Trophoblast cell (in vitro differentiated cells and primary cell): ENCODE measurements around the gene VANGL1.

Source experiments
- DNase-seq, 2 donors: peaks; one replicate each; pipeline ENCODE4 v3.0.0-alpha.2; 2016
- H2AFZ ChIP-seq: 2 replicates; pipeline ENCODE4 v1.6.1; 2013; ENCODE audit warnings: low read length, moderate library complexity, mild to moderate bottlenecking; ENCODE audit not compliant: insufficient read depth, poor library complexity
- H2AK5ac ChIP-seq: 2 replicates; pipeline ENCODE4 v1.6.1; 2013; ENCODE audit warnings: mild to moderate bottlenecking, low read length
- H2BK120ac ChIP-seq: 2 replicates; pipeline ENCODE4 v1.6.1; 2013; ENCODE audit warnings: low read length, mild to moderate bottlenecking, moderate library complexity; ENCODE audit not compliant: insufficient read depth, poor library complexity
- H2BK12ac ChIP-seq: 2 replicates; pipeline ENCODE4 v1.6.1; 2013; ENCODE audit warnings: mild to moderate bottlenecking, low read length, moderate library complexity
- H2BK5ac ChIP-seq: 2 replicates; pipeline ENCODE4 v1.6.1; 2013; ENCODE audit warnings: low read length, low read depth, moderate library complexity, mild to moderate bottlenecking; ENCODE audit not compliant: poor library complexity
- H3K14ac ChIP-seq: 2 replicates; pipeline ENCODE4 v1.6.1; 2013; ENCODE audit warnings: mild to moderate bottlenecking, low read length
- H3K18ac ChIP-seq: 2 replicates; pipeline ENCODE4 v1.6.1; 2013; ENCODE audit warnings: mild to moderate bottlenecking, low read length
- H3K23ac ChIP-seq: 2 replicates; pipeline ENCODE4 v1.6.1; 2013; ENCODE audit warnings: low read length
- H3K27ac ChIP-seq: 2 replicates; pipeline ENCODE4 v1.5.1; 2013; ENCODE audit warnings: low read depth, mild to moderate bottlenecking, inconsistent platforms, low read length, moderate library complexity
- H3K27me3 ChIP-seq: 2 replicates; pipeline ENCODE4 v1.6.1; 2013; ENCODE audit warnings: inconsistent platforms, mild to moderate bottlenecking, low read length, moderate library complexity; ENCODE audit not compliant: insufficient read depth
- H3K36me3 ChIP-seq, 2 experiments: 1 replicate in 1 of 2; 2 replicates in 1 of 2; pipeline ENCODE4 v1.6.1; 2013; ENCODE audit warnings: low read length in 2 of 2, mild to moderate bottlenecking in 2 of 2, moderate library complexity in 1 of 2; ENCODE audit not compliant: insufficient read depth in 2 of 2, control insufficient read depth in 1 of 2
- H3K4ac ChIP-seq: 2 replicates; pipeline ENCODE4 v1.6.1; 2013; ENCODE audit warnings: low read depth, mild to moderate bottlenecking, low read length, moderate library complexity
- H3K4me1 ChIP-seq, 2 experiments: 1 replicate in 1 of 2; 2 replicates in 1 of 2; pipeline ENCODE4 v1.6.1; 2013; ENCODE audit warnings: low read length in 2 of 2, mild to moderate bottlenecking in 2 of 2, moderate library complexity in 1 of 2; ENCODE audit not compliant: insufficient read depth in 2 of 2, control insufficient read depth in 1 of 2
- H3K4me2 ChIP-seq: 2 replicates; pipeline ENCODE4 v1.6.1; 2013; ENCODE audit warnings: inconsistent platforms, mild to moderate bottlenecking, low read length, moderate library complexity
- H3K4me3 ChIP-seq: 2 replicates; pipeline ENCODE4 v1.5.1; 2013; ENCODE audit warnings: mild to moderate bottlenecking, low read depth, low read length, inconsistent platforms
- H3K79me1 ChIP-seq: one replicate; pipeline ENCODE4 v1.6.1; 2013; ENCODE audit warnings: low read length
- H3K79me2 ChIP-seq: 2 replicates; pipeline ENCODE4 v1.6.1; 2013; ENCODE audit warnings: low read length, mild to moderate bottlenecking; ENCODE audit not compliant: control insufficient read depth, insufficient read depth, poor library complexity
- H3K9ac ChIP-seq: 2 replicates; pipeline ENCODE4 v1.6.1; 2013; ENCODE audit warnings: mild to moderate bottlenecking, low read length
- H3K9me3 ChIP-seq: 2 replicates; pipeline ENCODE4 v1.6.1; 2013; ENCODE audit warnings: low read depth, mild to moderate bottlenecking, control low read depth, inconsistent platforms, low read length; ENCODE audit not compliant: insufficient read depth
- H4K12ac ChIP-seq: 2 replicates; pipeline ENCODE4 v1.6.1; 2013; ENCODE audit warnings: low read depth, mild to moderate bottlenecking, low read length, moderate library complexity
- H4K8ac ChIP-seq: 2 replicates; pipeline ENCODE4 v1.6.1; 2013; ENCODE audit warnings: low read depth, mild to moderate bottlenecking, low read length, moderate library complexity
- H4K91ac ChIP-seq: one replicate; pipeline ENCODE4 v1.6.1; 2013; ENCODE audit warnings: low read depth, mild to moderate bottlenecking, low read length, moderate library complexity
- whole genome bisulfite sequencing: extraction: QIAGEN DNeasy Blood & Tissue Kit; methylation state at CpG from one replicate; pipeline ENCODE4 v1.1.7; 2013; ENCODE audit warnings: missing lambda C conversion rate; ENCODE audit not compliant: insufficient read length, insufficient coverage; ENCODE audit errors: extremely low coverage; 5-methylcytosine and 5-hydroxymethylcytosine counted together

The VANGL1 gene

GRCh38 chr1:115595279-115596079 is 46.3 kb upstream of the VANGL1 start:
- no peak overlapping the region for H2BK120ac ChIP-seq
- no peak overlapping the region for H4K12ac ChIP-seq
- no peak overlapping the region for H3K4ac ChIP-seq
- H3K27ac ChIP-seq, result no peak overlapping the region
- peak; percentile 88 to 94 for DNase-seq
- WGBS, result no CpG with 5 or more reads among the region's 12 CpGs
- no peak overlapping the region for H4K8ac ChIP-seq
- no peak overlapping the region for H2BK5ac ChIP-seq
- no peak overlapping the region for H3K9ac ChIP-seq
- no peak overlapping the region for H3K18ac ChIP-seq
- H4K91ac ChIP-seq, result peak overlapping the region; percentile 6
- H3K36me3 ChIP-seq, result no peaks in the 10 kb centered on the region
- no peak overlapping the region for H2BK12ac ChIP-seq
- H3K14ac ChIP-seq, result no peak overlapping the region
- peak overlapping the region; percentile 21 for H2AK5ac ChIP-seq
- H3K4me3 ChIP-seq, result no peak overlapping the region
- H3K27me3 ChIP-seq, result no peaks in the 10 kb centered on the region
- peak overlapping the region; percentile 11 for H2AFZ ChIP-seq
- H3K79me2 ChIP-seq, result no peaks in the 10 kb centered on the region
- H3K23ac ChIP-seq, result no peak overlapping the region
- no peaks in the 10 kb centered on the region for H3K9me3 ChIP-seq
- H3K4me2 ChIP-seq, result no peak overlapping the region
- H3K79me1 ChIP-seq, result no peaks in the 10 kb centered on the region
- H3K4me1 ChIP-seq, result no peaks in the 10 kb centered on the region

DNA sequence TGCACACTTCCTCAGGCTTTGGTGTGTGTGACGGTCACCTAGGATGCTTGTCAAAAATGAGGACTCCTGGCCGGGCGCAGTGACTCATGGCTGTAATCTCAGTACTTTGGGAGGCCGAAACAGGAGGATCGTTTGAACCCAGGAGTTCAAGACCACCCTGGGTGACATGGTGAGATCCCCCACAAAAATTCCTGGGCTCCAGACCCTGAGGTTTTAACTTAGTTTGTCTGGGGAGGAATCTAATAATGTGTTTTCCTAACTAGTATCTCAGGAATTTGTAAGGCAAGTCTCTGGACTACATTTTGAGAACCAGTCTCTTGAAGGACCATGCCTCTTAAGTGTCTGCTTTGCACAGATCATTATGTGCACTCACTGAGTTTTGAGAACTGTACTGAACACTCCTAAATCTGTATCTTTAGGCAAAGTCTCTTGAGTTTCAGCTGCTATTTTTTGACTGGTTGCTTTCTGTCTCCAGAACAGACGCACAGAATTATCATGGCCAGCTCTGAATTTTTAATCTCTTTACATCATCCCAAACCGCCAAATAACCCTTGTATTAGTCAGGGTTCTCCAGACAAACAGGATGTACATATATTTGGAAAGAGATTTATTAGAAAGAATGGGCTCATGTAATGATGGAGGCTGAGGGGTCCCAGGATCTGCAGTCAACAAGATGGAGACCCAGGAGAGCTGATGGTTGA is 45.5 kb upstream of the VANGL1 start:
- no peak overlapping the region for H3K4me2 ChIP-seq
- no peaks in the 10 kb centered on the region for H3K4me1 ChIP-seq
- no peak overlapping the region for H2BK12ac ChIP-seq
- no peak overlapping the region for H4K91ac ChIP-seq
- H3K79me2 ChIP-seq, result no peaks in the 10 kb centered on the region
- H3K23ac ChIP-seq, result no peak overlapping the region
- no peaks in the 10 kb centered on the region for H3K36me3 ChIP-seq
- no peak overlapping the region for H4K12ac ChIP-seq
- no peak overlapping the region for H3K4me3 ChIP-seq
- no CpG with 5 or more reads among the region's 7 CpGs for WGBS
- no peak for DNase-seq
- H3K9ac ChIP-seq, result no peak overlapping the region
- no peak overlapping the region for H2BK120ac ChIP-seq
- no peaks in the 10 kb centered on the region for H3K9me3 ChIP-seq
- no peak overlapping the region for H3K18ac ChIP-seq
- no peaks in the 10 kb centered on the region for H3K27me3 ChIP-seq
- H3K79me1 ChIP-seq, result no peaks in the 10 kb centered on the region
- no peak overlapping the region for H3K14ac ChIP-seq
- no peak overlapping the region for H3K4ac ChIP-seq
- no peak overlapping the region for H2AK5ac ChIP-seq
- no peak overlapping the region for H2BK5ac ChIP-seq
- no peak overlapping the region for H3K27ac ChIP-seq
- no peak overlapping the region for H4K8ac ChIP-seq
- no peak overlapping the region for H2AFZ ChIP-seq

DNA sequence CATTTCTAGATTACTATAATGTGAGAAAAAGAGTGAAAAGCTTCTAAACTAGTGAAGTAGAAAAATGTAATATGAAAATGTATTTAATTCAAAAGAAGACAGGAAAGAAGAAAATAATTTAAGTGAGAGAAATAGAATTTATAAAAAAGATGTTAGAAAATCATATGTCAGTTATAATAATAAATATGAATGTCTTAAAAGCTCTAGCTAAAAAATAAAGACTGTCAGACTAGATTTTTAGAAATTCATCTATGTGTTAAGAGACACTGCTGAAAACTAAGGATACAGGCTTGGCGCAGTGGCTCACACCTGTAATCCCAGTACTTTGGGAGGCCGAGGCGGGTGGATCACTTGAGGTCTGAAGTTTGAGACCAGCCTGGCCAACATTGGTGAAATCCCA is 37.3 kb upstream of the VANGL1 start:
- H3K23ac ChIP-seq, result no peak overlapping the region
- no peak overlapping the region for H3K18ac ChIP-seq
- H3K4me1 ChIP-seq, result peaks cover 5 to 6% of the 10 kb centered on the region in 2 experiments
- H3K79me1 ChIP-seq, result peaks cover 3% of the 10 kb centered on the region
- H3K9me3 ChIP-seq, result no peaks in the 10 kb centered on the region
- H3K79me2 ChIP-seq, result no peaks in the 10 kb centered on the region
- no peak overlapping the region for H2BK120ac ChIP-seq
- no peak overlapping the region for H2AFZ ChIP-seq
- no peak for DNase-seq
- H3K4me2 ChIP-seq, result no peak overlapping the region
- H3K36me3 ChIP-seq, result no peaks in the 10 kb centered on the region
- WGBS, result no CpG with 5 or more reads among the region's 3 CpGs
- no peak overlapping the region for H2BK12ac ChIP-seq
- no peak overlapping the region for H4K91ac ChIP-seq
- no peak overlapping the region for H3K4ac ChIP-seq
- no peak overlapping the region for H4K12ac ChIP-seq
- H2BK5ac ChIP-seq, result no peak overlapping the region
- H4K8ac ChIP-seq, result no peak overlapping the region
- H2AK5ac ChIP-seq, result no peak overlapping the region
- H3K14ac ChIP-seq, result no peak overlapping the region
- no peak overlapping the region for H3K4me3 ChIP-seq
- no peaks in the 10 kb centered on the region for H3K27me3 ChIP-seq
- no peak overlapping the region for H3K27ac ChIP-seq
- no peak overlapping the region for H3K9ac ChIP-seq

GRCh38 chr1:115606305-115606704 is 35.5 kb upstream of the VANGL1 start:
- peaks cover 3% of the 10 kb centered on the region for H3K79me1 ChIP-seq
- H3K36me3 ChIP-seq, result no peaks in the 10 kb centered on the region
- H4K12ac ChIP-seq, result no peak overlapping the region
- no peaks in the 10 kb centered on the region for H3K9me3 ChIP-seq
- no peak overlapping the region for H2BK5ac ChIP-seq
- DNase-seq, result no peak
- peaks cover 5 to 6% of the 10 kb centered on the region in 2 experiments for H3K4me1 ChIP-seq
- no peak overlapping the region for H3K18ac ChIP-seq
- H2AK5ac ChIP-seq, result no peak overlapping the region
- WGBS, result no CpG with 5 or more reads among the region's 5 CpGs
- no peak overlapping the region for H3K23ac ChIP-seq
- no peak overlapping the region for H2BK12ac ChIP-seq
- H3K27me3 ChIP-seq, result no peaks in the 10 kb centered on the region
- H3K14ac ChIP-seq, result no peak overlapping the region
- no peak overlapping the region for H4K8ac ChIP-seq
- H3K27ac ChIP-seq, result no peak overlapping the region
- H3K4me3 ChIP-seq, result no peak overlapping the region
- H3K79me2 ChIP-seq, result no peaks in the 10 kb centered on the region
- H3K4me2 ChIP-seq, result no peak overlapping the region
- no peak overlapping the region for H4K91ac ChIP-seq
- H2BK120ac ChIP-seq, result no peak overlapping the region
- no peak overlapping the region for H2AFZ ChIP-seq
- H3K4ac ChIP-seq, result no peak overlapping the region
- H3K9ac ChIP-seq, result no peak overlapping the region
